Body of pancreas (tissue), 4 donors: ENCODE results near the gene PRPSAP1. TPM values are rescaled to one million over a fixed set of nuclear protein-coding genes. Genes with fewer than 3 reads are reported as not detected.
"Not testable (repeated sequence)": the region's sequence is repeated elsewhere in the genome, so short reads cannot be mapped to it uniquely, and the experiment has no call there.

Source experiments
- ATAC-seq: fragments of 150-250 bp; one replicate; pipeline ENCODE4 v1.9.1; 2016
- DNase-seq, 4 donors: peaks; one replicate each; pipeline ENCODE4 v3.0.0-alpha.2; 2019
- H3K27ac ChIP-seq, 4 donors: fragments of 200-600 bp; sonication (generic); 1 replicate in 3 of 4; 2 replicates in 1 of 4; pipeline versions ENCODE4 v1.5.1 to v1.6.1; 2016 to 2019; ENCODE audit warnings: mild to moderate bottlenecking in 1 of 4, mixed read lengths in 1 of 4, moderate library complexity in 1 of 4
- H3K27me3 ChIP-seq, 2 donors: fragments of 200-600 bp; sonication (generic); one replicate each; pipeline ENCODE4 v1.6.0; 2016; ENCODE audit warnings: mild to moderate bottlenecking in 1 of 2
- H3K36me3 ChIP-seq, 2 donors: fragments of 200-600 bp; sonication (generic); replicated peaks in 1 of 2; 2 replicates each; pipeline ENCODE4 v1.5.1; 2016; ENCODE audit warnings: low read depth in 2 of 2; ENCODE audit not compliant: insufficient read depth in 1 of 2
- H3K4me1 ChIP-seq: fragments of 200-600 bp; sonication (generic); one replicate; pipeline ENCODE4 v1.6.0; 2016
- H3K4me3 ChIP-seq, 2 donors: fragments of 200-600 bp; sonication (generic); 1 replicate in 1 of 2; 2 replicates in 1 of 2; pipeline ENCODE4 v1.5.1; 2016 to 2019
- H3K9me3 ChIP-seq, 3 donors: fragments of 200-600 bp; sonication (generic); 1 replicate in 2 of 3; 2 replicates in 1 of 3; pipeline ENCODE4 v1.5.1; 2016
- CTCF ChIP-seq, 7 experiments: fragments of 450-650 bp in 4 of 7; fragments of 200-600 bp in 3 of 7; sonication (generic) in 3 of 7; IDR thresholded peaks; one replicate each; pipeline ENCODE4 v1.5.1; 2016 to 2019; ENCODE audit warnings: antibody characterized with exemption in 7 of 7
- POLR2A ChIP-seq, 3 donors: fragments of 450-650 bp; IDR thresholded peaks; one replicate each; pipeline ENCODE4 v1.6.1; 2016; ENCODE audit warnings: antibody characterized with exemption in 3 of 3, mild to moderate bottlenecking in 2 of 3
- WGBS, 2 donors: methylation state at CpG; one replicate each; pipeline ENCODE4 v1.1.5; 2017; 5-methylcytosine and 5-hydroxymethylcytosine counted together
- intact Hi-C: fragments of 100-400 bp; cut with DNase I; formaldehyde crosslinking; loops from one replicate; pipeline ENCODE4 v1.15.1; 2023
- total RNA-seq, 2 donors: library from RNA; depleted of rRNA; stranded (reverse); fragments of >200 nt; gene quantifications; one replicate each; pipeline ENCODE4 v1.1.0, GENCODE V29; 2016

PRPSAP1 gene
- total RNA-seq, 2 donors from 2014 or later, result 34.8 to 55.7 TPM

DNA sequence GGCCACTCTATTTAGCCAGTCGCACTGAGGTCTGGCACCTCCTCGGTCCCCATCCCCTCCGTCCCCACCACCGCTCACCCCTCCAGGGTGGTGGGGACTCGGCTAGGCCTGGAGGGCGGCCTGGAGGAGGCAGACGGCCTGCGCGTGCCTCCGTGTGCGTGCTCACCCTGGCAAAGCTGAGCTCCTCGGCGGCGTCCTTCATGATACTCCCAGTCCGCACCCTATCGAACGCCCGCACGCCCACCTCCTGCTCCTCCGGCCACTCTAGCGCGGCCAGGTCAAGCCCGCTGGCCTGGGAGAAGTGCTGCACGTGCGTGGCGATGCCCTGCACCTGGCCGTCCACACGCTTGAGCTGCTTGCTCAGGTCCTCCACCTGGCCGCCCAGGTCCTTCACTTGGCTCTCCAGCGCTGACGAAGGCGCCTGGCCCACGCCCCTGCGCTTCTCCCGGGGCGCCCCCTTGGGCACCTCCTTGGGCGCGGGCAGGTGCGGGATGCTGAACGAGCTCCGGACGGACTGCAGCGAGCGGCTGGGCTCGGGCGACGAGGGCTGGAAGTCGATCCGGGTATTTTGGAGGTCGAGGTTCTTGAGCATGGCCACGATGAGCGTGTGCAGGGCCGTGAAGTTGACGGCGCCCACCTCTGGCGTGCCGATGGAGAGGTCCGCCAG is 46.3 kb downstream of the PRPSAP1 start:
- TF ChIP-seq POLR2A (IDR thresholded peaks at IDR 0.05) (no peak), CTCF (IDR thresholded peaks at IDR 0.05) (no peak)
- Histone ChIP-seq H3K36me3 (peaks cover 0 to 7% of the 10 kb centered on the region in 2 donors), H3K4me3 (no peak overlapping the region), H3K4me1 (no peaks in the 10 kb centered on the region), H3K27ac (no peak overlapping the region), H3K27me3 (no peaks in the 10 kb centered on the region), H3K9me3 (no peaks in the 10 kb centered on the region)
- intact Hi-C loops, result loop anchor here (10.0 kb wide), 1 partner anchor 207 kb away; no protein-coding TSS in a partner anchor
- DNase-seq, result no peak
- ATAC-seq, result peak; percentile 23
- 92 to 93% methylated on average over 11 to 56 of the region's 58 CpGs for WGBS, 2 donors

DNA sequence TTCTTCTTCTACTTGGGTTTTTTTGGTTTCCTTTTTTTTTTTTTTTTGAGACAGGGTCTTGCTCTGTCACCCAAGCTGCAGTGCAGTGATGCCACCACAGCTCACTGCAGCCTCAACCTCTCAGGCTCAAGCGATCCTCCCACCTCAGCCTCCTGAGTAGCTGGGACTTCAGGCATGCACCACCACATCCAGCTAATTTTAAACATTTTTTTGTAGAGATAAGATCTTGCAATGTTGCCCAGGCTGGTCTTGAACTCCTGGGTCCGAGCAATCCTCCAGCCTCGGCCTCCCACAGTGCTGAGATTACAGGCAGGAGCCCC is 48.6 kb downstream of the PRPSAP1 start:
- not testable (repeated sequence) for H3K9me3 ChIP-seq, ATAC-seq, H3K36me3 ChIP-seq, DNase-seq, H3K4me1 ChIP-seq, H3K4me3 ChIP-seq, H3K27me3 ChIP-seq, H3K27ac ChIP-seq
- WGBS, 2 donors, result 82 to 93% methylated on average over 1 to 3 of the region's 3 CpGs
- intact Hi-C loops, result loop anchor here (10.0 kb wide), 1 partner anchor 210 kb away; no protein-coding TSS in a partner anchor

- no peaks in the 10 kb centered on the region for H3K27me3 ChIP-seq
- H3K4me1 ChIP-seq, result no peaks in the 10 kb centered on the region
- no peak for TF ChIP-seq CTCF (IDR thresholded peaks at IDR 0.05)
- TF ChIP-seq POLR2A (IDR thresholded peaks at IDR 0.05), result no peak
- intact Hi-C loops, result loop anchor here (10.0 kb wide), 1 partner anchor 210 kb away; no protein-coding TSS in a partner anchor
- no peak overlapping the region for H3K27ac ChIP-seq
- no peaks in the 10 kb centered on the region for H3K9me3 ChIP-seq
- WGBS, 2 donors, result 72 to 73% methylated on average over 10 to 17 of the region's 17 CpGs
- no peak for DNase-seq
- no peak for ATAC-seq
- H3K4me3 ChIP-seq, result no peak overlapping the region
- H3K36me3 ChIP-seq, result no peaks in the 10 kb centered on the region
Observed at GRCh38 chr17:76304226-76305134, 49.2 kb downstream of the PRPSAP1 start.

DNA sequence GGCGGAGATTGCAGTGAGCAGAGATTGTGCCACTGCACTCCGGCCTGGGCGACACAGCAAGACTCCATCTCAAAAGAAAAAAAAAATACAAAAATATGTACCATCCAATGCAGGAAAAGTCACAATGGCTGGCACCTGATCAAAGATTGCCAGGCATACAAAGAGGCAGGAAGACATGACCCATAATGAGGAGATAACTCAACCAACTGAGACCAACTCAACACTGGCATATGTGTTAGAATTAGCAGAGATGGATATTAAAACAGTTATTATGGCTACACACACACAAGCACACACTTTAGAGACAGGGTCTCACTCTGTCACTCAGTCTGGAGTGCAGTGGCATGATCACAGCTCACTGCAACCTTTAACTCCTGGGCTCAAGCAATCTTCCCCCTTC is 56.3 kb downstream of the PRPSAP1 start:
- WGBS, 2 donors, result 97 to 98% methylated on average over 3 of the region's 3 CpGs
- DNase-seq (no peak), ATAC-seq (no peak)
- intact Hi-C loops, result loop anchor here (10.0 kb wide), 1 partner anchor 383 kb away; no protein-coding TSS in a partner anchor
- no peak overlapping the region for H3K27ac ChIP-seq
- no peaks in the 10 kb centered on the region for H3K36me3 ChIP-seq
- no peak overlapping the region for H3K4me3 ChIP-seq
- TF ChIP-seq CTCF (IDR thresholded peaks at IDR 0.05) (no peak), POLR2A (IDR thresholded peaks at IDR 0.05) (no peak)
- no peaks in the 10 kb centered on the region for H3K27me3 ChIP-seq
- no peaks in the 10 kb centered on the region for H3K9me3 ChIP-seq
- no peaks in the 10 kb centered on the region for H3K4me1 ChIP-seq

DNA sequence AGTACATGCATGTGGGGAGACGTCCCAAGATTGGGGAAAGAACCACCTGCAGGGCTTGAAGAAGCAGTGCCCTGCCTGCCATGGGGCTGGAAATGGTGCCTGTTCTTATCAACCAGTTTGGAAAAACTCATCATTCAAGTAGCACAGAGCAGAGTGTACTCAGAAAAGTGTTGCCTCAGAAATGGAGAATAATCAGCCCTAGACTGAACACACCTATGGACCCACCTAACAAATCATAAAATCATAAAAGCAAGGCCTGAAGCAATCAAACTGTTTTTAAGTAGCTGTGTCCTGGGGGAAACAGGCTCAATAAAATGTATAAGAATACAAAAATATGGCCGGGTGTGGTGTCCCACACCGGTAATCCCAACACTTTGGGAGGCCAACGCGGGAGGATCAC is 56.8 kb downstream of the PRPSAP1 start:
- DNase-seq, result no peak
- intact Hi-C loops, result loop anchor here (10.0 kb wide), 1 partner anchor 382 kb away; no protein-coding TSS in a partner anchor
- no peak for ATAC-seq

More for the DNA sequence above, 56.8 kb downstream of the PRPSAP1 start:
- H3K9me3 ChIP-seq, result no peaks in the 10 kb centered on the region
- 95% methylated on average over 5 of the region's 5 CpGs for WGBS, 2 donors
- no peak overlapping the region for H3K4me3 ChIP-seq
- no peak for TF ChIP-seq CTCF (IDR thresholded peaks at IDR 0.05)
- no peak for TF ChIP-seq POLR2A (IDR thresholded peaks at IDR 0.05)
- no peaks in the 10 kb centered on the region for H3K36me3 ChIP-seq
- H3K27me3 ChIP-seq, result no peaks in the 10 kb centered on the region
- no peaks in the 10 kb centered on the region for H3K4me1 ChIP-seq
- H3K27ac ChIP-seq, result no peak overlapping the region
